HL-60 (cell line): ENCODE measurements around the gene PSTPIP1.

Experiments
- DNase-seq, 2 experiments: peaks; one replicate each; pipeline ENCODE4 v3.0.0-alpha.2; 2010 to 2020; ENCODE audit warnings: low read depth in 1 of 2, low spot score in 1 of 2
- H3K27ac ChIP-seq: fragments of 250-450 bp; sonication (Bioruptor Pico); replicated peaks from 2 replicates; pipeline ENCODE4 v1.5.1; 2020; ENCODE audit warnings: mild to moderate bottlenecking, moderate library complexity
- H3K27me3 ChIP-seq: fragments of 250-450 bp; sonication (Bioruptor Pico); 2 replicates; pipeline ENCODE4 v1.5.1; 2021; ENCODE audit warnings: mild to moderate bottlenecking, moderate library complexity; ENCODE audit not compliant: insufficient read depth, poor library complexity, severe bottlenecking
- H3K4me3 ChIP-seq: replicated peaks from 2 replicates; pipeline ENCODE4 v1.5.1; 2011; ENCODE audit warnings: mild to moderate bottlenecking, control low read depth, low read length; ENCODE audit not compliant: insufficient read depth
- GABPA ChIP-seq: IDR thresholded peaks from 2 replicates; pipeline ENCODE4 v1.6.1; 2012; ENCODE audit warnings: low read depth
- POLR2AphosphoS5 ChIP-seq: IDR thresholded peaks from 2 replicates; pipeline ENCODE4 v1.6.1; 2012; ENCODE audit warnings: low read depth
- SPI1 ChIP-seq: IDR thresholded peaks from 2 replicates; pipeline ENCODE4 v1.6.1; 2012; ENCODE audit warnings: low read depth, mild to moderate bottlenecking, borderline replicate concordance
- TF ChIP-seq, protein P1 (sequence below): IDR thresholded peaks from one replicate; pipeline ENCODE4 v1.5.1; 2011; ENCODE audit warnings: low read length, control low read depth, inconsistent platforms; ENCODE audit not compliant: insufficient read depth
- TF ChIP-seq, protein P2 (sequence below): IDR thresholded peaks from 2 replicates; pipeline ENCODE4 v1.6.1; 2012; ENCODE audit warnings: low read depth; ENCODE audit not compliant: insufficient replicate concordance

PSTPIP1 gene

DNA sequence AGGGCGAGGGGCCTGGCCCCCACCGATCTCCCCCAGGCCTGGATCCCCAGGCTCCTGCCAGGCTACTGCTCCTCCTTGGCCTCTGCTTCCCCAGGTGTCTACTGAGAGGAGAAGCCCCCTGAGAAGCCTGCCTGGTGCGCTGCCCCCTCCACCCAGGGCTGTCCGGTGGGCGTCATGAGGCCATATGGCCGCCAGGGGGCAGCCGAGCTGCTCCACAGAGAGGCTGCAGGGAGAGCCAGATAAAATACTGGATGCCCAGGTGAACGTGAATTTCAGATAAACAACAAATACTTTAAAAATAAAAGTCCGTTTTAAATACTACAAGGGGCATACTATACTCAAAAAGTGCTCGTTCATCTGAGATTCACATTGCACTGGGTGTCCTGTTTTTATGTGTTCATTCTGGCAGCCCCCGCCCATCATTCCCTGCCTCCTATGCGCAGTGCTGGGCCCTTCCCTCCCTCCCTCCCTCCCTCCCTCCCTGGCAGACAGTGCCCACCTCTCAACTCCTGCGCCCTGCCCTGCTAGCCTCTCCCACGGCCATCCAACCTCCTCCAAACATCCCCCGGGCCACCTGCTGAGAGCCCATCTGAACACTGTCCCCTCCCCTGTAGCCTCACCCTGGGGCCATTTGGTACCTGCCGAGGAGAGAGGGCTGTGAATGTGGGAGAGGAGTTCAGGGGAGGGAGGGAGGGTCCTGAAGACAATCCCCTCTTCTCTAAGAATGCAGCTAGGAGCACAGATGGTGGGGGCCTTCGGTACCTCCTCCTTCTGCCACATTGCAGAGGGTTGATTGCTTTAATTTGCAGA, 29.6 kb downstream of the PSTPIP1 start:
- Histone ChIP-seq H3K4me3 (no peak overlapping the region), H3K27me3 (no peaks in the 10 kb centered on the region), H3K27ac (no peak overlapping the region)
- peak in 1 of 2 experiments; percentile 37 for DNase-seq
- TF ChIP-seq, protein P1, sequence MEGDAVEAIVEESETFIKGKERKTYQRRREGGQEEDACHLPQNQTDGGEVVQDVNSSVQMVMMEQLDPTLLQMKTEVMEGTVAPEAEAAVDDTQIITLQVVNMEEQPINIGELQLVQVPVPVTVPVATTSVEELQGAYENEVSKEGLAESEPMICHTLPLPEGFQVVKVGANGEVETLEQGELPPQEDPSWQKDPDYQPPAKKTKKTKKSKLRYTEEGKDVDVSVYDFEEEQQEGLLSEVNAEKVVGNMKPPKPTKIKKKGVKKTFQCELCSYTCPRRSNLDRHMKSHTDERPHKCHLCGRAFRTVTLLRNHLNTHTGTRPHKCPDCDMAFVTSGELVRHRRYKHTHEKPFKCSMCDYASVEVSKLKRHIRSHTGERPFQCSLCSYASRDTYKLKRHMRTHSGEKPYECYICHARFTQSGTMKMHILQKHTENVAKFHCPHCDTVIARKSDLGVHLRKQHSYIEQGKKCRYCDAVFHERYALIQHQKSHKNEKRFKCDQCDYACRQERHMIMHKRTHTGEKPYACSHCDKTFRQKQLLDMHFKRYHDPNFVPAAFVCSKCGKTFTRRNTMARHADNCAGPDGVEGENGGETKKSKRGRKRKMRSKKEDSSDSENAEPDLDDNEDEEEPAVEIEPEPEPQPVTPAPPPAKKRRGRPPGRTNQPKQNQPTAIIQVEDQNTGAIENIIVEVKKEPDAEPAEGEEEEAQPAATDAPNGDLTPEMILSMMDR, result peak; percentile 80
- no peak for TF ChIP-seq SPI1

DNA sequence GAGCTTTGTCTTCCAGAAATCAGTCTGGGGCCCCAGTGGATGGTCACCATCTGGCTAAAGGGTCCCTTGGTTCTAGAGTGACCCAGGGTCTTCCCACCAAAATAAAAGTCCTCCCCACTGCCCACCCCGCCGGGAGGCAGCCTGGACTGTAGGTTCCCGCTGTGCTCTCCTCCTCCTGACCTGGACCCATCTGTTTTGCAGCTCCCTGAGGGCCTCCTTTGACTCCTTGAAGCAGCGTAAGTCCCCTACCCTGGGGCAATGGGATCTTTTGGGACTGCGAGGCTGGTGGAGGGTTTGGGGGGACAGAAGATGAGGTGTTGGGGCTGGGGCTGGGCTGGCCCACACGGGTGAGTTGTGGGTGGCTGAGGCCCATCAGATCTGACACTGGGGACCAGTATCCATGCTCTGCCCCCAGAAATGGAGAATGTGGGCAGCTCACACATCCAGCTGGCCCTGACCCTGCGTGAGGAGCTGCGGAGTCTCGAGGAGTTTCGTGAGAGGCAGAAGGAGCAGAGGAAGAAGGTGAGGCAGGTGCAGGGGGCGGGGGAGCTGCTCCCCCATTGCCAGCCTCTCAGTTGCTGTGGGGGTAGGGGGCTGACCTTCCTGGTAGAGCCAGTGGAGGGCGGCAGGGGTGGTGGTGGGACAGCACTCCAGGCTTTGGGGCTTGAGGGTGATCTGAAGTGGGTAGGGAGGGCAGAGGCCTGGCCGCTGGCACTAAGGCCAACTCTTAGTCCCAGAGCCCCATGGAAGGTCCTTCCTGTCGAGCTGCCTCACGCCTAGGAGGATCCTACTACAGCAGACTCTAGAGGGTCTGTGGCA, 30.4 kb downstream of the PSTPIP1 start:
- TF ChIP-seq, protein P2, sequence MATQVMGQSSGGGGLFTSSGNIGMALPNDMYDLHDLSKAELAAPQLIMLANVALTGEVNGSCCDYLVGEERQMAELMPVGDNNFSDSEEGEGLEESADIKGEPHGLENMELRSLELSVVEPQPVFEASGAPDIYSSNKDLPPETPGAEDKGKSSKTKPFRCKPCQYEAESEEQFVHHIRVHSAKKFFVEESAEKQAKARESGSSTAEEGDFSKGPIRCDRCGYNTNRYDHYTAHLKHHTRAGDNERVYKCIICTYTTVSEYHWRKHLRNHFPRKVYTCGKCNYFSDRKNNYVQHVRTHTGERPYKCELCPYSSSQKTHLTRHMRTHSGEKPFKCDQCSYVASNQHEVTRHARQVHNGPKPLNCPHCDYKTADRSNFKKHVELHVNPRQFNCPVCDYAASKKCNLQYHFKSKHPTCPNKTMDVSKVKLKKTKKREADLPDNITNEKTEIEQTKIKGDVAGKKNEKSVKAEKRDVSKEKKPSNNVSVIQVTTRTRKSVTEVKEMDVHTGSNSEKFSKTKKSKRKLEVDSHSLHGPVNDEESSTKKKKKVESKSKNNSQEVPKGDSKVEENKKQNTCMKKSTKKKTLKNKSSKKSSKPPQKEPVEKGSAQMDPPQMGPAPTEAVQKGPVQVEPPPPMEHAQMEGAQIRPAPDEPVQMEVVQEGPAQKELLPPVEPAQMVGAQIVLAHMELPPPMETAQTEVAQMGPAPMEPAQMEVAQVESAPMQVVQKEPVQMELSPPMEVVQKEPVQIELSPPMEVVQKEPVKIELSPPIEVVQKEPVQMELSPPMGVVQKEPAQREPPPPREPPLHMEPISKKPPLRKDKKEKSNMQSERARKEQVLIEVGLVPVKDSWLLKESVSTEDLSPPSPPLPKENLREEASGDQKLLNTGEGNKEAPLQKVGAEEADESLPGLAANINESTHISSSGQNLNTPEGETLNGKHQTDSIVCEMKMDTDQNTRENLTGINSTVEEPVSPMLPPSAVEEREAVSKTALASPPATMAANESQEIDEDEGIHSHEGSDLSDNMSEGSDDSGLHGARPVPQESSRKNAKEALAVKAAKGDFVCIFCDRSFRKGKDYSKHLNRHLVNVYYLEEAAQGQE, result no peak
- TF ChIP-seq, protein P1, result no peak
- TF ChIP-seq SPI1 (no peak), POLR2AphosphoS5 (no peak), GABPA (no peak)
- DNase-seq, result no peak
- no peak overlapping the region for H3K27ac ChIP-seq

DNA sequence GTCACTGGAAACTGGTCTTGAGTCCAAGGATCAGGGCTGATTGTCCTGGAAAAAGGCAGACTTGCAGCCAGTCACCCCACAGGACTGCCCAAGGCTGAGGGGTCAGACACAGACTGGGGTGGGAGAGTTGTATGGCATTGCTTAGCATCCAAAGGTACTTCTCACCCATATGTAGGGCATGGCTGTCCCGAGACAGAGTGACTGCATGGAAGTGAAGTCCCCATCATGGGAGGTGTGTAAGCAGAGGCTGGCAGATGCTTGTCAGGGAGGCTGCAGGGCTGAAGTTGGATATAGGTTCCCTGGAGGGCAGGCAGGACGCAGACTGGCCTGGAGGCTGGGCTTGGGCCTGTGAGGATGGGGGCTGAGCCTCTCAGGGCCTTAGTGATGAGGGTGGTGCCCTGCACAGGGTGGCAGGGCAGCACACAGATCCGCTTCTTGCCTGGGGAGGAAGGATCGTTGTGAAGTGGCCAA, 31.1 kb downstream of the PSTPIP1 start:
- H3K4me3 ChIP-seq, result no peak overlapping the region

More for the DNA sequence above, 30.4 kb downstream of the PSTPIP1 start:
- Histone ChIP-seq H3K4me3 (no peak overlapping the region), H3K27me3 (no peaks in the 10 kb centered on the region)

More for the DNA sequence above, 31.1 kb downstream of the PSTPIP1 start:
- no peak for DNase-seq
- TF ChIP-seq POLR2AphosphoS5 (no peak), GABPA (no peak), SPI1 (no peak)
- TF ChIP-seq, protein P2, result no peak
- TF ChIP-seq, protein P1, result no peak
- Histone ChIP-seq H3K27me3 (no peaks in the 10 kb centered on the region), H3K27ac (no peak overlapping the region)
